Measurements from ENCODE around the gene GPR26.

The GPR26 gene

GRCh38 chr10:123742751-123743440, 76.7 kb downstream of the GPR26 start:
- H4K20me1 ChIP-seq (ENCODE audit: insufficient read depth, low read length), result peaks cover 3% of the 10 kb centered on the region; the same call in 1 of the 2 replicates
- no peak overlapping the region for H3K4me3 ChIP-seq (ENCODE audit: low read depth in 1 of 2, low read length in 2 of 2)
- H3K4me2 ChIP-seq (ENCODE audit: insufficient read depth, low read length), result no peak overlapping the region
- no peaks in the 10 kb centered on the region for H3K36me3 ChIP-seq (ENCODE audit: insufficient read depth, low read length)
- H3K9me3 ChIP-seq (ENCODE audit: insufficient read depth, low read length, severe bottlenecking), result no peaks in the 10 kb centered on the region
- ATAC-seq (ENCODE audit: insufficient read depth, low read depth) (no peak), DNase-seq (no peak)
- H3K9ac ChIP-seq (ENCODE audit: low read depth, low read length), result no peak overlapping the region
- no peak overlapping the region for H2AFZ ChIP-seq (ENCODE audit: low read depth, low read length)
- peaks cover 14% of the 10 kb centered on the region for H3K27me3 ChIP-seq (ENCODE audit: insufficient read depth, low read length, poor library complexity)
- H3K27ac ChIP-seq (ENCODE audit: low read length), result peak overlapping the region; percentile 54
- TF ChIP-seq CTCF (IDR thresholded peaks at IDR 0.05; ENCODE audit: borderline replicate concordance, extremely low read depth, low read length, poor library complexity, severe bottlenecking) (no peak), EZH2 (IDR thresholded peaks at IDR 0.05; ENCODE audit: borderline replicate concordance, low read depth, low read length, severe bottlenecking) (no peak)
- no peaks in the 10 kb centered on the region for H3K79me2 ChIP-seq (ENCODE audit: insufficient read depth, low read length)
- peaks cover 17% of the 10 kb centered on the region for H3K4me1 ChIP-seq (ENCODE audit: insufficient read depth, low read length)

- Histone ChIP-seq H3K9me3 (ENCODE audit: insufficient read depth, low read length, severe bottlenecking) (no peaks in the 10 kb centered on the region), H3K4me2 (ENCODE audit: insufficient read depth, low read length) (no peak overlapping the region), H2AFZ (ENCODE audit: low read depth, low read length) (no peak overlapping the region), H3K79me2 (ENCODE audit: insufficient read depth, low read length) (no peaks in the 10 kb centered on the region), H3K4me3 (ENCODE audit: low read depth in 1 of 2, low read length in 2 of 2) (no peak overlapping the region), H3K4me1 (ENCODE audit: insufficient read depth, low read length) (peaks cover 17% of the 10 kb centered on the region), H4K20me1 (ENCODE audit: insufficient read depth, low read length) (peaks cover 3% of the 10 kb centered on the region; the same call in 1 of the 2 replicates), H3K36me3 (ENCODE audit: insufficient read depth, low read length) (no peaks in the 10 kb centered on the region), H3K9ac (ENCODE audit: low read depth, low read length) (peak overlapping the region; percentile 4; the same call in 1 of the 2 replicates), H3K27me3 (ENCODE audit: insufficient read depth, low read length, poor library complexity) (peaks cover 14% of the 10 kb centered on the region), H3K27ac (ENCODE audit: low read length) (no peak overlapping the region)
- no peak for ATAC-seq (ENCODE audit: insufficient read depth, low read depth)
- no peak for TF ChIP-seq EZH2 (IDR thresholded peaks at IDR 0.05; ENCODE audit: borderline replicate concordance, low read depth, low read length, severe bottlenecking)
- no peak for TF ChIP-seq CTCF (IDR thresholded peaks at IDR 0.05; ENCODE audit: borderline replicate concordance, extremely low read depth, low read length, poor library complexity, severe bottlenecking)
- no peak for DNase-seq
Observed at GRCh38 chr10:123743441-123744223, 77.5 kb downstream of the GPR26 start.

GRCh38 chr10:123744224-123744536, 78.0 kb downstream of the GPR26 start:
- no peak overlapping the region for H3K4me2 ChIP-seq (ENCODE audit: insufficient read depth, low read length)
- peaks cover 17% of the 10 kb centered on the region for H3K4me1 ChIP-seq (ENCODE audit: insufficient read depth, low read length)
- no peak for ATAC-seq (ENCODE audit: insufficient read depth, low read depth)
- H4K20me1 ChIP-seq (ENCODE audit: insufficient read depth, low read length), result peaks cover 3% of the 10 kb centered on the region; the same call in 1 of the 2 replicates
- DNase-seq, result no peak
- peaks cover 14% of the 10 kb centered on the region for H3K27me3 ChIP-seq (ENCODE audit: insufficient read depth, low read length, poor library complexity)
- H2AFZ ChIP-seq (ENCODE audit: low read depth, low read length), result no peak overlapping the region
- TF ChIP-seq CTCF (IDR thresholded peaks at IDR 0.05; ENCODE audit: borderline replicate concordance, extremely low read depth, low read length, poor library complexity, severe bottlenecking) (no peak), EZH2 (IDR thresholded peaks at IDR 0.05; ENCODE audit: borderline replicate concordance, low read depth, low read length, severe bottlenecking) (no peak)
- H3K9ac ChIP-seq (ENCODE audit: low read depth, low read length), result no peak overlapping the region
- no peak overlapping the region for H3K27ac ChIP-seq (ENCODE audit: low read length)
- no peaks in the 10 kb centered on the region for H3K79me2 ChIP-seq (ENCODE audit: insufficient read depth, low read length)
- no peak overlapping the region for H3K4me3 ChIP-seq (ENCODE audit: low read depth in 1 of 2, low read length in 2 of 2)
- H3K9me3 ChIP-seq (ENCODE audit: insufficient read depth, low read length, severe bottlenecking), result no peaks in the 10 kb centered on the region
- no peaks in the 10 kb centered on the region for H3K36me3 ChIP-seq (ENCODE audit: insufficient read depth, low read length)
